H9 (cell line): ENCODE data around the gene EBPL. TPM values are rescaled to one million over a fixed set of nuclear protein-coding genes. Genes with fewer than 3 reads are reported as not detected.

Experiments used
- DNase-seq: peaks from one replicate; pipeline ENCODE4 v3.0.0-alpha.2; 2017
- H2AFZ ChIP-seq: one replicate; pipeline ENCODE4 v1.6.1; 2013; ENCODE audit warnings: mild to moderate bottlenecking, low read length, control low read depth, moderate library complexity
- H2AK5ac ChIP-seq: 2 replicates; pipeline ENCODE4 v1.6.1; 2013; ENCODE audit warnings: low read length, control low read depth, mixed read lengths; ENCODE audit not compliant: insufficient read length
- H2BK120ac ChIP-seq: one replicate; pipeline ENCODE4 v1.6.1; 2013; ENCODE audit warnings: low read depth, mild to moderate bottlenecking, low read length, control low read depth, inconsistent platforms; ENCODE audit not compliant: poor library complexity, severe bottlenecking
- H2BK12ac ChIP-seq: 2 replicates; pipeline ENCODE4 v1.6.1; 2013; ENCODE audit warnings: low read length, control low read depth, mixed read lengths, low read depth; ENCODE audit not compliant: insufficient read length
- H2BK15ac ChIP-seq: 2 replicates; pipeline ENCODE4 v1.6.1; 2013; ENCODE audit warnings: low read depth, low read length, control low read depth
- H2BK20ac ChIP-seq: one replicate; pipeline ENCODE4 v1.6.1; 2013; ENCODE audit warnings: low read depth, mild to moderate bottlenecking, low read length, control low read depth, inconsistent platforms; ENCODE audit not compliant: poor library complexity, severe bottlenecking
- H2BK5ac ChIP-seq: 2 replicates; pipeline ENCODE4 v1.6.1; 2013; ENCODE audit warnings: low read length, control low read depth, mixed read lengths; ENCODE audit not compliant: insufficient read length
- H3K14ac ChIP-seq: 2 replicates; pipeline ENCODE4 v1.6.1; 2013; ENCODE audit warnings: low read length, control low read depth; ENCODE audit not compliant: insufficient read depth
- H3K18ac ChIP-seq: 2 replicates; pipeline ENCODE4 v1.6.1; 2013; ENCODE audit warnings: low read depth, mild to moderate bottlenecking, mixed read lengths, low read length, control low read depth; ENCODE audit not compliant: insufficient read length
- H3K23ac ChIP-seq: 2 replicates; pipeline ENCODE4 v1.6.1; 2013; ENCODE audit warnings: low read length, control low read depth, mixed read lengths, low read depth; ENCODE audit not compliant: insufficient read length
- H3K23me2 ChIP-seq: 2 replicates; pipeline ENCODE4 v1.6.1; 2013; ENCODE audit warnings: low read depth, mild to moderate bottlenecking, mixed read lengths, low read length, control low read depth; ENCODE audit not compliant: insufficient read length, poor library complexity, severe bottlenecking
- H3K27ac ChIP-seq: 2 replicates; pipeline ENCODE4 v1.5.1; 2013; ENCODE audit warnings: low read length, control low read depth, mixed read lengths, low read depth; ENCODE audit not compliant: insufficient read length
- H3K27me3 ChIP-seq: 2 replicates; pipeline ENCODE4 v1.6.1; 2013; ENCODE audit warnings: low read length, control low read depth, inconsistent platforms; ENCODE audit not compliant: insufficient read depth
- H3K4ac ChIP-seq: 2 replicates; pipeline ENCODE4 v1.6.1; 2013; ENCODE audit warnings: low read depth, mild to moderate bottlenecking, control low read depth, inconsistent platforms, low read length, moderate library complexity
- H3K4me1 ChIP-seq: 2 replicates; pipeline ENCODE4 v1.6.1; 2013; ENCODE audit warnings: low read length, control low read depth, inconsistent platforms; ENCODE audit not compliant: insufficient read depth
- H3K4me2 ChIP-seq: 2 replicates; pipeline ENCODE4 v1.6.1; 2013; ENCODE audit warnings: low read length, control low read depth, mixed read lengths; ENCODE audit not compliant: insufficient read length, insufficient read depth
- H3K56ac ChIP-seq: 2 replicates; pipeline ENCODE4 v1.6.1; 2013; ENCODE audit warnings: low read depth, mild to moderate bottlenecking, mixed read lengths, low read length, control low read depth; ENCODE audit not compliant: insufficient read length
- H3K79me1 ChIP-seq: 2 replicates; pipeline ENCODE4 v1.6.1; 2013; ENCODE audit warnings: low read depth, mild to moderate bottlenecking, moderate library complexity, low read length, control low read depth, inconsistent platforms; ENCODE audit not compliant: insufficient read depth, poor library complexity, severe bottlenecking
- H3K79me2 ChIP-seq: 2 replicates; pipeline ENCODE4 v1.6.1; 2013; ENCODE audit warnings: low read length, control low read depth, inconsistent platforms; ENCODE audit not compliant: insufficient read depth
- H3K9ac ChIP-seq: 2 replicates; pipeline ENCODE4 v1.6.1; 2013; ENCODE audit warnings: low read length, control low read depth, mixed read lengths; ENCODE audit not compliant: insufficient read length; ENCODE audit errors: extremely low read depth
- H3K9me3 ChIP-seq: one replicate; pipeline ENCODE4 v1.6.1; 2013; ENCODE audit warnings: low read depth, low read length, inconsistent platforms; ENCODE audit not compliant: control insufficient read depth
- H3T11ph ChIP-seq: one replicate; pipeline ENCODE4 v1.6.1; 2013; ENCODE audit warnings: mild to moderate bottlenecking, low read length, control low read depth, inconsistent platforms
- H4K20me1 ChIP-seq: one replicate; pipeline ENCODE4 v1.6.1; 2013; ENCODE audit not compliant: control insufficient read depth, insufficient read length, insufficient read depth
- H4K5ac ChIP-seq: 2 replicates; pipeline ENCODE4 v1.6.1; 2013; ENCODE audit warnings: low read depth, mild to moderate bottlenecking, mixed read lengths, low read length, control low read depth; ENCODE audit not compliant: insufficient read length
- H4K8ac ChIP-seq: replicated peaks from 2 replicates; pipeline ENCODE4 v1.6.1; 2013; ENCODE audit warnings: low read length, control low read depth, mixed read lengths, low read depth; ENCODE audit not compliant: insufficient read length
- H4K91ac ChIP-seq: 2 replicates; pipeline ENCODE4 v1.6.1; 2013; ENCODE audit warnings: low read depth, mild to moderate bottlenecking, moderate library complexity, mixed read lengths, low read length, control low read depth; ENCODE audit not compliant: insufficient read length
- H3K27ac Mint-ChIP-seq, 3 experiments: 2 replicates in 2 of 3; 3 replicates in 1 of 3; pipeline ENCODE4 v1.8.0; 2020 to 2021; ENCODE audit warnings: mixed read lengths in 3 of 3, mild to moderate bottlenecking in 1 of 3, moderate library complexity in 1 of 3
- H3K27me3 Mint-ChIP-seq: 2 replicates; pipeline ENCODE4 v1.8.0; 2021; ENCODE audit warnings: low read depth, mild to moderate bottlenecking, moderate library complexity, mixed read lengths
- H3K36me3 Mint-ChIP-seq, 3 experiments: 2 replicates in 2 of 3; 3 replicates in 1 of 3; pipeline ENCODE4 v1.8.0; 2020 to 2021; ENCODE audit warnings: low read depth in 3 of 3, mixed read lengths in 3 of 3; ENCODE audit not compliant: insufficient read depth in 1 of 3
- H3K4me1 Mint-ChIP-seq, 2 experiments: 2 replicates each; pipeline ENCODE4 v1.8.0; 2020; ENCODE audit warnings: mixed read lengths in 2 of 2
- H3K4me3 Mint-ChIP-seq, 2 experiments: 2 replicates in 1 of 2; 3 replicates in 1 of 2; pipeline ENCODE4 v1.8.0; 2020 to 2021; ENCODE audit warnings: mild to moderate bottlenecking in 2 of 2, mixed read lengths in 2 of 2, moderate library complexity in 1 of 2
- H3K9me3 Mint-ChIP-seq, 2 experiments: 2 replicates in 1 of 2; 3 replicates in 1 of 2; pipeline ENCODE4 v1.8.0; 2020; ENCODE audit warnings: mild to moderate bottlenecking in 2 of 2, mixed read lengths in 2 of 2, moderate library complexity in 1 of 2
- CTCF ChIP-seq: fragments of 200-600 bp; sonication (generic); conservative IDR thresholded peaks from 3 replicates; pipeline ENCODE4 v1.8.0; 2021; ENCODE audit warnings: antibody characterized with exemption, mild to moderate bottlenecking
- WGBS: extraction: QIAGEN DNeasy Blood & Tissue Kit; methylation state at CpG from one replicate; pipeline ENCODE4 v1.1.7; 2013; ENCODE audit warnings: missing lambda C conversion rate, low lambda C conversion rate, mixed read lengths; ENCODE audit not compliant: insufficient read length; ENCODE audit errors: extremely low coverage; 5-methylcytosine and 5-hydroxymethylcytosine counted together
- total RNA-seq: library from RNA; stranded (reverse); gene quantifications from 2 replicates; pipeline ENCODE4 v1.2.1, GENCODE V29; 2021

The EBPL gene
- total RNA-seq, 1 experiment from 2014 or later = 65.9 TPM

- H3K4me3 Mint-ChIP-seq = no peak overlapping the region; a peak in 1 of 5 replicates
- no peak for DNase-seq
- H3K23ac ChIP-seq = no peak overlapping the region
- H3K27me3 Mint-ChIP-seq = peaks cover 2% of the 10 kb centered on the region
- H4K8ac ChIP-seq = no peak overlapping the region
- no peak overlapping the region for H2BK120ac ChIP-seq
- H3K79me2 ChIP-seq = no peaks in the 10 kb centered on the region
- no peak overlapping the region for H3K27ac Mint-ChIP-seq
- no peak overlapping the region for H3K4ac ChIP-seq
- H3K27ac ChIP-seq = no peak overlapping the region
- no peaks in the 10 kb centered on the region for H3K9me3 Mint-ChIP-seq
- no peak overlapping the region for H3K14ac ChIP-seq
- no peak overlapping the region for H2BK15ac ChIP-seq
- no peak overlapping the region for H4K91ac ChIP-seq
- H2BK5ac ChIP-seq = no peak overlapping the region
- H2AFZ ChIP-seq = no peak overlapping the region
- peaks cover 7 to 23% of the 10 kb centered on the region in 2 experiments for H3K4me1 Mint-ChIP-seq
- no peak overlapping the region for H3T11ph ChIP-seq
- no peak overlapping the region for H3K56ac ChIP-seq
- no peak overlapping the region for H2BK20ac ChIP-seq
- no peaks in the 10 kb centered on the region for H3K27me3 ChIP-seq
- no peaks in the 10 kb centered on the region for H3K23me2 ChIP-seq
- no peaks in the 10 kb centered on the region for H3K79me1 ChIP-seq
- H3K18ac ChIP-seq = no peak overlapping the region
- WGBS = no CpG with 5 or more reads among the region's 8 CpGs
- H2BK12ac ChIP-seq = no peak overlapping the region
- no peaks in the 10 kb centered on the region for H4K20me1 ChIP-seq
- no peaks in the 10 kb centered on the region for H3K9me3 ChIP-seq
- H4K5ac ChIP-seq = no peak overlapping the region
- no peaks in the 10 kb centered on the region for H3K4me1 ChIP-seq
- H3K4me2 ChIP-seq = no peak overlapping the region
- no peak overlapping the region for H3K9ac ChIP-seq
- H2AK5ac ChIP-seq = no peak overlapping the region
- TF ChIP-seq CTCF = no peak
- H3K36me3 Mint-ChIP-seq = no peaks in the 10 kb centered on the region
These were observed 61.9 kb downstream of the EBPL start for GRCh38 chr13:49629196-49629938.
